Thymus (tissue), 11 donors: ENCODE data around the gene PIEZO2. TPM values are rescaled to one million over a fixed set of nuclear protein-coding genes. Genes with fewer than 3 reads are reported as not detected.
A peak's percentile ranks its signal among the peaks of the same experiment; 100 is the strongest.

ENCODE experiments used
- DNase-seq, 9 donors: peaks; one replicate each; pipeline ENCODE4 v3.0.0-alpha.2; 2013; ENCODE audit warnings: low spot score in 9 of 9, low read depth in 6 of 9, missing footprints in 1 of 9
- H3K27ac ChIP-seq, 2 donors: one replicate each; pipeline ENCODE4 v1.5.1; 2013; ENCODE audit warnings: control low read depth in 1 of 2, low read depth in 1 of 2, low read length in 1 of 2, mild to moderate bottlenecking in 1 of 2, moderate library complexity in 1 of 2
- H3K27me3 ChIP-seq, 2 donors: one replicate each; pipeline ENCODE4 v1.5.1; 2013; ENCODE audit warnings: low read length in 1 of 2; ENCODE audit not compliant: control insufficient read depth in 2 of 2, insufficient read depth in 1 of 2
- H3K36me3 ChIP-seq, 2 donors: one replicate each; pipeline ENCODE4 v1.5.1; 2013; ENCODE audit warnings: low read length in 1 of 2, mild to moderate bottlenecking in 1 of 2, moderate library complexity in 1 of 2; ENCODE audit not compliant: control insufficient read depth in 2 of 2, insufficient read depth in 2 of 2
- H3K4me1 ChIP-seq, 2 donors: one replicate each; pipeline ENCODE4 v1.5.1; 2013; ENCODE audit warnings: low read length in 2 of 2; ENCODE audit not compliant: control insufficient read depth in 2 of 2, insufficient read depth in 2 of 2
- H3K4me3 ChIP-seq, 2 donors: one replicate each; pipeline ENCODE4 v1.5.1; 2013; ENCODE audit warnings: low read length in 2 of 2, control low read depth in 1 of 2, mild to moderate bottlenecking in 1 of 2
- H3K9me3 ChIP-seq, 2 donors: one replicate each; pipeline ENCODE4 v1.5.1; 2013; ENCODE audit warnings: low read length in 1 of 2, mild to moderate bottlenecking in 1 of 2; ENCODE audit not compliant: control insufficient read depth in 2 of 2, insufficient read depth in 1 of 2
- WGBS: extraction: QIAGEN DNeasy Blood & Tissue Kit; methylation state at CpG from one replicate; pipeline ENCODE4 v1.1.7; 2013; 5-methylcytosine and 5-hydroxymethylcytosine counted together
- polyA plus RNA-seq: library from polyadenylated mRNA; stranded (reverse); fragments of 200-250 nt; gene quantifications from one replicate; pipeline ENCODE4 v1.2.3, GENCODE V29; 2013
- total RNA-seq: library from RNA; stranded (reverse); fragments of 120-200 nt; gene quantifications from one replicate; pipeline ENCODE4 v1.2.4, GENCODE V29; 2013
- donor health status: healthy.

The PIEZO2 gene
- total and polyA plus RNA-seq, 2 donors, result 1.5 to 3.2 TPM

DNA sequence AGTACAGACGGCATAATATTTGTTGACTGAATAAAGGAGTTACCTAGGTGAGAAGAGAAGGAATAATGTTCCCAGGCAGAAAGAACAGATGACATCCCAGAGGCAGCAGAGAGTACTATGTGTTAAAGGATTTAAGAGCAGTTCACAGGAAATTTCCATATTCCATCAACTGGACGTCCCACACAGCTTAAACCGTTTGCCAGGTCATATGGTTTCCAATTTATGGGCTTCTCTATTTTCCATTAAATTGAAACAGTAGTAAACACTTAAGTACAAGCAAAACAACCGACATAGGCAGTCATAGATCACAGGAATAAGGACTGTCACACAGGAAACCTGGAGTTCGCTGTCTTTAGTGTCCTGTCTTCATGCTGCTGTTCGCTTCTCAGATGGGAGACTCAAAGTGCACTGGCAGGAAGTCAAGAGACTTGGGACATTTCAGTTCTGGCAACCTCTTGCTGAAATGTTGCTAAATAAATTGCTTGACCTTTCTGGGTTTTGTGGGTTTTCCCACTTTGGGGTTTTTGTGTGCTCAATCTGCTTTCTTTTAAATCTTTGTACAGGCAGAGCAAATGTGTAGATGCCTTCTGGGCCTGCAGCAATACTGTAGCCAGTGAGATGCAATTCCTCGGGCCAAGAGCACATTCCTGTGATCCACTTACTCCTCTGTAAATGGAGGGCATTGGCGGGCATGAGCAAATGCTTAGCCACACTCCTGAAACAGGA is 5.8 kb upstream of the PIEZO2 start:
- Histone ChIP-seq H3K4me1 (peaks cover 0 to 1% of the 10 kb centered on the region in 2 donors), H3K4me3 (no peak overlapping the region), H3K27me3 (peaks cover 9 to 12% of the 10 kb centered on the region in 2 donors), H3K9me3 (no peaks in the 10 kb centered on the region), H3K27ac (no peak overlapping the region), H3K36me3 (no peaks in the 10 kb centered on the region)
- no peak for DNase-seq
- 90% methylated on average over 8 of the region's 8 CpGs for WGBS

DNA sequence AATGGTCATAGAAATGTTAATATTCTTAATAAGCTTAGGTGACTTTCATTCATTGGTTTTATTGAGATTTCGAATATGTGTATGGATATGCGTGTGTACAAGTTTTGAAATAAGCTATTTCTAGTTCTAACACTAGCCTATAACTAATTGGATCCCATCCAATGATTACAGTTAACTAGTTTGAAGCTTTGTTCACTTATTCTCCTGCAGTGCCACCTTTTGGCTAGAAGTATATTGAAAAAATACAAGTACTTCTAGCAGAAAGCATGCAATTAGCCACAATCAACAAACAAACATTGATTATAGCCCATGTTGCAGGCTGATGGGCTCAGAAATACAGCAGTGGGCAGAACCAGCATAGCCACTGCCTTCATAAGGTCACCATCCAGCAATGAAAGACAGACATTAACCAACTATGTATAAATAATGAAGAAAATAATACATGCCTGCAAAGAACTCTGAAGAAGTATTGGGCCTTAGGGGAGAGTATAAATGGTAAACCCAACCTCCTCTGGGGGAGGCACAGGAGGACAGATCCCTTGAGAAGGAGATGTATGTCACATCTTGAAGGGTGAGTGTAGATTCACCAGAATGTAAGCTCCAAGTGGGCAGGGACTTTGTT is 5.1 kb upstream of the PIEZO2 start:
- no peaks in the 10 kb centered on the region for H3K36me3 ChIP-seq
- no peak overlapping the region for H3K4me3 ChIP-seq
- WGBS, result 45% methylated on average over 2 of the region's 2 CpGs
- H3K27me3 ChIP-seq, result peaks cover 13 to 19% of the 10 kb centered on the region in 2 donors
- DNase-seq, result peak in 5 of 9 donors; percentile 10 to 71 (median 41)
- H3K4me1 ChIP-seq, result peaks cover 0 to 8% of the 10 kb centered on the region in 2 donors
- no peak overlapping the region for H3K27ac ChIP-seq
- H3K9me3 ChIP-seq, result no peaks in the 10 kb centered on the region

DNA sequence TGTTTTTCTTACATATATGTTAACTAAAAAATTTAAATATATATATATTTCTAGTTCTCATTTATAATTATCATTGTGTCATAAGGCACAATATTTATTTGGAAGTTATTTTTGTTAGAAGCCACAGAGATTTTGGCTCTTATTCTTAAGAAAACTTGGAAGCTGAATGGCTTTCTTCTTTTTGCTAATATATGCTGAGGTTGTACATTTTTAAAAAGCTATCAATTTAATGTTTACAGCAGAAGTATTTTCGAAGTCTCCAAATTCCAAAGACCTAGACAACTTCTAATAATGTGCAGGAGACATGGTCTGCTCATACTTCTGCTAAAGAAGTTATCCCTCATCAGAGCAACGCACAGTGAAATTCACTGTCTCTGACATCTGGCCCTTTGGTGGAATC is 3.7 kb upstream of the PIEZO2 start:
- Histone ChIP-seq H3K36me3 (no peaks in the 10 kb centered on the region), H3K9me3 (no peaks in the 10 kb centered on the region), H3K4me3 (no peak overlapping the region), H3K27me3 (peaks cover 26 to 31% of the 10 kb centered on the region in 2 donors), H3K4me1 (peaks cover 5 to 15% of the 10 kb centered on the region in 2 donors), H3K27ac (no peak overlapping the region)
- WGBS, result 92% methylated on average over 2 of the region's 2 CpGs
- no peak for DNase-seq

- WGBS, result 89% methylated on average over 5 of the region's 5 CpGs
- no peak overlapping the region for H3K4me3 ChIP-seq
Measured at GRCh38 chr18:11150271-11150615, 874 bp upstream of the PIEZO2 start.

DNA sequence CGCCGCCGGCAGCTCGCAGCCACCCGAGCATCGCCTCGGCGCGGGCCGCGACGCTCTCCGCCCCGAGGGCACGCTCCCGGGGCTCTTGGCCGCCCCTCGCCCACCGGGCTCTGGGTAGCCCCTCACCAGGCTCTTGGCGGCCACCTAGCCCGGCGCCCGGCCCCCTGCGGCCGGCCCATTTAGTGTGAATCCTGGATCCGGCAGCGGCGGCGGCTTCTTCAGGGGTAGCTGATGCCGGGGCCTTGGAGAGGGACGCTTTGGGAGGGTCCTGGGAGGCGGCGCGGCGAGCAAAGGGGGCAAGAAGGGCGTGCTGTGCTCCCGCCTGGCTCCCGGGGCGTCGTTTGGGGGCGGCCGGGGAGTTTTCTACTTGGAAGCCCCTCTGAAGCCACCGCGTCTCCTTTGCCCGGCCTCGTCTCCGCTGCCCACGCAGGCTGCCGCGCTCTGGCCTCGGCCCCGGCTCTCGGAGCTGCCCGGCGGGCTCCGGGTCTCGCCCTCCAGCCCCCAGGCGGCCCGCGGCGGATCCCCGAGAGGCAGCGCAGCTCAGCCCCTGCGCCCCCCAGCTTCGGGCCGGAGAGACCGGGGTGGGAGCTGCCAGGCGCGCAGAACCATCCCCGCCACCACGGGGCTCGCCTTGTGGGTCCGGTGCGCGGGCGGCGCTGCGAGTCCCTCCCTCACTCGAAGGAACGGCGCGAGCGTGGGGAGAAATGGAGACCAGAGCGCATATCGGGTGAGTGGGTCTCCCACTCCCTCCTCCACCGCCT is 509 bp downstream of the PIEZO2 start:
- Histone ChIP-seq H3K4me3 (peak overlapping the region; percentile 35 to 49), H3K27me3 (peaks cover 44 to 62% of the 10 kb centered on the region in 2 donors), H3K4me1 (peaks cover 5 to 30% of the 10 kb centered on the region in 2 donors), H3K9me3 (no peaks in the 10 kb centered on the region), H3K27ac (no peak overlapping the region), H3K36me3 (no peaks in the 10 kb centered on the region)
- no peak for DNase-seq
- 3% methylated on average over 86 of the region's 86 CpGs for WGBS

More at GRCh38 chr18:11150271-11150615, 874 bp upstream of the PIEZO2 start:
- Histone ChIP-seq H3K36me3 (no peaks in the 10 kb centered on the region), H3K4me1 (peaks cover 5 to 30% of the 10 kb centered on the region in 2 donors), H3K27me3 (peaks cover 42 to 59% of the 10 kb centered on the region in 2 donors), H3K9me3 (no peaks in the 10 kb centered on the region), H3K27ac (no peak overlapping the region)
- no peak for DNase-seq

- DNase-seq, result no peak
- Histone ChIP-seq H3K36me3 (no peaks in the 10 kb centered on the region), H3K4me3 (peak overlapping the region; percentile 30 to 49), H3K9me3 (no peaks in the 10 kb centered on the region), H3K4me1 (peaks cover 5 to 30% of the 10 kb centered on the region in 2 donors), H3K27ac (no peak overlapping the region), H3K27me3 (peaks cover 44 to 62% of the 10 kb centered on the region in 2 donors)
- WGBS, result 10% methylated on average over 39 of the region's 39 CpGs
Measured at GRCh38 chr18:11147962-11148679, 1.2 kb downstream of the PIEZO2 start.

- peaks cover 44 to 62% of the 10 kb centered on the region in 2 donors for H3K27me3 ChIP-seq
- H3K27ac ChIP-seq, result no peak overlapping the region
- H3K9me3 ChIP-seq, result no peaks in the 10 kb centered on the region
- H3K4me1 ChIP-seq, result peaks cover 5 to 30% of the 10 kb centered on the region in 2 donors
- H3K36me3 ChIP-seq, result no peaks in the 10 kb centered on the region
- 16% methylated on average over 23 of the region's 23 CpGs for WGBS
- DNase-seq, result no peak
- H3K4me3 ChIP-seq, result peak overlapping the region in 1 of 2 donors; percentile 16
Measured at GRCh38 chr18:11147371-11147951, 1.9 kb downstream of the PIEZO2 start.

DNA sequence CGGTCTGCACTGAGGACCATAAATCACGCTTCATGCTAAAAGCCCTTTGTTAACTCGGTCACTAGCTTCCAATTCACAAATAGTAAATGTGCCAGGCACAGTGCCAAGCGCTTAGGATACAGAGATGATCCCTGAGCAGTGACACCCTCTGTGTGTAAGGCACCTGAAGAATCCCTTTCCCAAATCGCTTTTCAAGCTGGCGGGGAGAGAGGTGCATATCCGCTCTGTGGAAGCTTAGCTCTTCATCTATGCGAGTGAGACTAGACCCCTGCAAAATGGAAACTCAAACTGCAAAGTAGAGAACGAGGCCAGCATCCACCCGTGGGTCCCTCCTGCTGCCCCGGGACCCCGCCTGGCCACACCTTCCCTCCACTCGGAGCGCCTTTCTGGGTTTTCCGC is 2.4 kb downstream of the PIEZO2 start:
- H3K9me3 ChIP-seq, result no peaks in the 10 kb centered on the region
- H3K4me3 ChIP-seq, result no peak overlapping the region
- H3K27me3 ChIP-seq, result peaks cover 44 to 62% of the 10 kb centered on the region in 2 donors
- no peak overlapping the region for H3K27ac ChIP-seq
- no peak for DNase-seq
- H3K36me3 ChIP-seq, result no peaks in the 10 kb centered on the region
- peaks cover 5 to 30% of the 10 kb centered on the region in 2 donors for H3K4me1 ChIP-seq
- WGBS, result 52% methylated on average over 15 of the region's 15 CpGs
